Right atrium auricular region (tissue), 2 donors: ENCODE measurements around the gene TBC1D5. TPM values are rescaled to one million over a fixed set of nuclear protein-coding genes. Genes with fewer than 3 reads are reported as not detected.

Source experiments
- DNase-seq: peaks from one replicate; pipeline ENCODE4 v3.0.0-alpha.2; 2019; ENCODE audit warnings: low spot score
- H3K27ac ChIP-seq, 2 donors: fragments of 200-600 bp; sonication (generic); 1 replicate in 1 of 2; 2 replicates in 1 of 2; pipeline ENCODE4 v1.5.1; 2016 to 2019
- H3K27me3 ChIP-seq, 2 donors: fragments of 200-600 bp; sonication (generic); one replicate each; pipeline versions ENCODE4 v1.5.1 to v1.6.0; 2017 to 2019
- H3K36me3 ChIP-seq: fragments of 200-600 bp; sonication (generic); one replicate; pipeline ENCODE4 v1.5.1; 2016
- H3K4me1 ChIP-seq, 2 donors: fragments of 200-600 bp; sonication (generic); one replicate each; pipeline versions ENCODE4 v1.5.1 to v1.6.0; 2017 to 2019
- H3K4me3 ChIP-seq, 2 donors: fragments of 200-600 bp; sonication (generic); 1 replicate in 1 of 2; 2 replicates in 1 of 2; pipeline ENCODE4 v1.5.1; 2017 to 2019; ENCODE audit warnings: mild to moderate bottlenecking in 1 of 2, moderate library complexity in 1 of 2
- H3K9me3 ChIP-seq, 2 donors: fragments of 200-600 bp; sonication (generic); one replicate each; pipeline ENCODE4 v1.5.1; 2019
- total RNA-seq, 2 donors: library from RNA; depleted of rRNA; stranded (reverse); fragments of >200 nt; gene quantifications; one replicate each; pipeline ENCODE4 v1.1.0, GENCODE V29; 2016
- TF ChIP-seq, protein P1 (sequence below), 2 donors: fragments of 200-600 bp; sonication (generic); IDR thresholded peaks; one replicate each; pipeline ENCODE4 v1.5.1; 2019; ENCODE audit warnings: antibody characterized with exemption in 2 of 2

The TBC1D5 gene
- total RNA-seq, 2 donors from 2014 or later: 35.2 to 40.2 TPM

DNA sequence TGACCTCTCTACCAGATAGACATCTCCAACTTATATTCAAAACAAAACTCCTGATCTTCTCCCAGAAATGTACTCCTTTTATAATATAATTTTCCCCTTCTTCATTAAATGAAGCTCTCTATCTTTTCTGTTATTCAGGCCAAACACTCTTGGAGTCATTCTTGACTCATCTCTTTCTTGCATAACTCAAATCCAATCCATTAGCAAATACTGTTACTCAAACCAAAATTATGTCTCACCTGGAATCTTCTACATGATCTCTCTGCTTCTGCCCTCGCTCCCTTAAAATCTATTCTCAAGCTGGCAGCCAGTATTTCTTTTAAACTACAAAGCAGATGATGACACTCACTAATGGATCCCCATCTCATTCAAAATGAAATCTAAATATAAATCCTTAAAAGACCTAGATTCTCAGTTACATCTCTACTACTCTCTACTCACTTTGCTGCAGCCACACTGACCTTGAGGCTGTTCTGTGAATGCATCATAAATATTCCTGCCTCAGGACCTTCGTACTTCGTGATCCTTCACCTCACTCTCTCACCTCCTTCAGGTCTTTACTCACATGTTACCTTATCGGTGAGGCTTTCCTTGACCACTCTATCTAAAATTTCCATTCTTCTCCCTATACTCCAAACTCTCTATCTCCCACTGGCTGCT, 160.9 kb downstream of the TBC1D5 start:
- Histone ChIP-seq H3K9me3 (no peaks in the 10 kb centered on the region), H3K27ac (no peak overlapping the region), H3K4me3 (no peak overlapping the region), H3K4me1 (peaks cover 0 to 8% of the 10 kb centered on the region in 2 donors), H3K27me3 (no peaks in the 10 kb centered on the region), H3K36me3 (no peaks in the 10 kb centered on the region)
- TF ChIP-seq, protein P1, sequence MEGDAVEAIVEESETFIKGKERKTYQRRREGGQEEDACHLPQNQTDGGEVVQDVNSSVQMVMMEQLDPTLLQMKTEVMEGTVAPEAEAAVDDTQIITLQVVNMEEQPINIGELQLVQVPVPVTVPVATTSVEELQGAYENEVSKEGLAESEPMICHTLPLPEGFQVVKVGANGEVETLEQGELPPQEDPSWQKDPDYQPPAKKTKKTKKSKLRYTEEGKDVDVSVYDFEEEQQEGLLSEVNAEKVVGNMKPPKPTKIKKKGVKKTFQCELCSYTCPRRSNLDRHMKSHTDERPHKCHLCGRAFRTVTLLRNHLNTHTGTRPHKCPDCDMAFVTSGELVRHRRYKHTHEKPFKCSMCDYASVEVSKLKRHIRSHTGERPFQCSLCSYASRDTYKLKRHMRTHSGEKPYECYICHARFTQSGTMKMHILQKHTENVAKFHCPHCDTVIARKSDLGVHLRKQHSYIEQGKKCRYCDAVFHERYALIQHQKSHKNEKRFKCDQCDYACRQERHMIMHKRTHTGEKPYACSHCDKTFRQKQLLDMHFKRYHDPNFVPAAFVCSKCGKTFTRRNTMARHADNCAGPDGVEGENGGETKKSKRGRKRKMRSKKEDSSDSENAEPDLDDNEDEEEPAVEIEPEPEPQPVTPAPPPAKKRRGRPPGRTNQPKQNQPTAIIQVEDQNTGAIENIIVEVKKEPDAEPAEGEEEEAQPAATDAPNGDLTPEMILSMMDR (IDR thresholded peaks at IDR 0.05): no peak
- DNase-seq: no peak

DNA sequence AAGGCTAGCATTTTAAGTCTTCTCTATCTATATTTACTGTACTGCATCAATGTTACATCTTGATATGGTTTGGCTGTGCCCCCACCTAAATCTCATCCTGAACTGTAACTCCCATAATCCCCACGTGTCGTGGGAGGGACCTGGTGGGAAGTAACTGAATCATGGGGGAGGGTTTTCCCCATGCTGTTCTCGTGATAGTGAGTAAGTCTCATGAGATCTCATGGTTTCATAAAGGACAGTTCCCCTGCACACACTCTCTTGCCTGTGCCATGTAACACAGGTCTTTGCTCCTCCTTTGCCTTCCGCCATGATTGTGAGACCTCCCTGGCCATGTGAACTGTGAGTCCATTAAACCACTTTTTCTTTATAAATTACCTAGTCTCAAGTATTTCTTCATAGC, 161.5 kb downstream of the TBC1D5 start:
- no peak overlapping the region for H3K27ac ChIP-seq
- TF ChIP-seq, protein P1 (IDR thresholded peaks at IDR 0.05): no peak
- no peaks in the 10 kb centered on the region for H3K36me3 ChIP-seq
- no peaks in the 10 kb centered on the region for H3K9me3 ChIP-seq
- H3K4me1 ChIP-seq: peaks cover 0 to 8% of the 10 kb centered on the region in 2 donors
- H3K4me3 ChIP-seq: no peak overlapping the region
- no peak for DNase-seq
- H3K27me3 ChIP-seq: no peaks in the 10 kb centered on the region

DNA sequence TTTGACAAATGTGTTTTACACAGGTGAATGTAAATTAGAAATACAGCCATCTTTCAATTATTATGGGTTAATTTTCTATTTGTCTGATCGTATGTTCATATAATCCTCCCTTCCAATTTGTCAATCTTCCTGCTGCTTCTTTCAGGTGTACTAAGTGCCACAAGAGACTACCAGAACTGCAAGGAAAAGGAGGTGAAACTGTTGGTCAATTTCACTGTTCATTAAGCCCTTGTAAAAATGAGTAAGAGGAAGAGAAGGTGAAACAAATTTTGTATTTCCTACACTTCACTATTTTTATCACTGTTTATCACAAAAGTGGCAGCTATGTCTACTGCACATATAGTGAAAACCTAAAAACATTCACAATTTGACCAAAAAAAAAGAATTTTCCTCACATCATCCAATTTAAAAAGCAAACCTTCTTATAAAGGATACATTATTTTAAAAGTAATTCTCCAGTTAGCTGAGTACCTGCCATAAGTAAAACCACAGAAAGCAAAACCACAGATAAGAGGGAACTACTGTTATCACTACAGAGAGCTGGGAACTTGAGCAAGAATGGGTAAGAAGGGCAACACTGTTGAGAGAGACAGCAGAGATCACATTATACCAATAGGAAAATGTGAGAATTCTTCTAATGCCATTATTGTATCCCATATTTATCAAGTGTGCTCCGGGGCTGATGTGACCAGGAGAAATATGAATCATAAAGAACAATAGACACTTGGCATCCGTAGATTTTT, 163.0 kb downstream of the TBC1D5 start:
- no peak overlapping the region for H3K27ac ChIP-seq
- no peak overlapping the region for H3K4me3 ChIP-seq
- peaks cover 0 to 8% of the 10 kb centered on the region in 2 donors for H3K4me1 ChIP-seq
- DNase-seq: no peak
- H3K9me3 ChIP-seq: no peaks in the 10 kb centered on the region
- H3K27me3 ChIP-seq: no peaks in the 10 kb centered on the region
- no peaks in the 10 kb centered on the region for H3K36me3 ChIP-seq
- TF ChIP-seq, protein P1 (IDR thresholded peaks at IDR 0.05): no peak

DNA sequence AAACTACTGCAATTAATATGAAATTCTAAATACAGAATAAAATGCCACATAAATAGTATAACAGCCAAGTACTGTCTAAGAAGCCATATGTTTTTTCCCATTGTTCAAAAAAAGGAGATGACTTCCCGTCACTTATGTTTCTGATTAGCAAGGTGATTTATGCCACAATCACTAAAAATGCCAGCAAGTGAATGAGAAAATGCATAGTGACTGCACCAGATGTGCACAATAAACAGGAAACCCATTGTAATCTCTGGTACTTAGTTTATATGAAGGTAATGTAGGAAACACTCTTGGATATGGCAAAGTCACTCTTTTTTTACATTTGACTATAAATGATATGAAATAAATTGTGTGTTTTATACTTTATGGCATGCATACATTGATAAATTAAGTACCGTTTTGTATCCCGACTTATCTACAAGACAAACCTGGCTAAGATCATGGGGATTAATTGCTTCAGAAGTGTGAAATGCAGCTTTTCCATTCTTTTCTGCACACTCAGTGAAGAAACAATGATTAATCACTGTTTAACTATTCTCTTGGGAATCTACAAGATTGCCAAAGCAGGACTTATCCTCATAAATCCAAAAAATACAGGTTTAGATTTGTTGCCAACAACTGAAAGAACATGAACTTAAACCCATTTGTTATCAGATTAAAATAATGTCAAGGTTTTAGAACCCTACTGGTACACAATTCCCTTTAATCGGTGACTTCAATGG, 164.5 kb downstream of the TBC1D5 start:
- H3K27me3 ChIP-seq: no peaks in the 10 kb centered on the region
- H3K4me3 ChIP-seq: no peak overlapping the region
- no peaks in the 10 kb centered on the region for H3K9me3 ChIP-seq
- H3K36me3 ChIP-seq: no peaks in the 10 kb centered on the region
- peaks cover 0 to 8% of the 10 kb centered on the region in 2 donors for H3K4me1 ChIP-seq
- DNase-seq: no peak
- TF ChIP-seq, protein P1 (IDR thresholded peaks at IDR 0.05): no peak
- no peak overlapping the region for H3K27ac ChIP-seq

DNA sequence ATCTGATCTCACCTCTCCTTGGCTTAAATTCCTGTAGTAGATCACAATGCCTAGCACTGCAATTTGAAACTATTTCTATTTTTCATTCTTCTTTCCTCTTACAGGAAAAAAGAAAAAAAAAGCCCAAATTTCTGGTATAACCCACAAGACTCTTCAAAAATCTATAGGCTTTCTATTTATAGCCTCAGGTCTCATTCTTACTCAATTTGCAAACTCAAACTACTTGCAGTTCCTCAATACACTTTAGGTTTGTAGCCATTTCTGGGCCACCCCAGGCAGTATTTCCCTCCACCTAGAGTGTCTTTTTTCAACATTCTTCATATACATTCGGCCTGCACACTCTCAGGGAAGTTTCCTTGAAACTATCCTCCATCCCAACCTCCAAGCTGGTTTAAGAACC, 169.0 kb downstream of the TBC1D5 start:
- H3K9me3 ChIP-seq: no peaks in the 10 kb centered on the region
- no peak for DNase-seq
- TF ChIP-seq, protein P1 (IDR thresholded peaks at IDR 0.05): no peak
- no peaks in the 10 kb centered on the region for H3K27me3 ChIP-seq
- no peak overlapping the region for H3K4me3 ChIP-seq
- H3K4me1 ChIP-seq: peaks cover 0 to 5% of the 10 kb centered on the region in 2 donors
- no peak overlapping the region for H3K27ac ChIP-seq
- H3K36me3 ChIP-seq: no peaks in the 10 kb centered on the region
